Sigmoid colon (tissue), 3 donors: Measurements from ENCODE around the gene ISCU.

Experiments
- CTCF ChIP-seq, 4 experiments: fragments of 450-650 bp in 3 of 4; fragments of 200-600 bp in 1 of 4; IDR thresholded peaks; one replicate each; pipeline ENCODE4 v1.5.1; 2016 to 2019; ENCODE audit warnings: antibody characterized with exemption in 4 of 4, mild to moderate bottlenecking in 3 of 4, moderate library complexity in 2 of 4
- POLR2A ChIP-seq, 2 donors: fragments of 450-650 bp; IDR thresholded peaks; one replicate each; pipeline ENCODE4 v1.6.1; 2016; ENCODE audit warnings: antibody characterized with exemption in 2 of 2, mild to moderate bottlenecking in 2 of 2, moderate library complexity in 2 of 2

GRCh38 chr12:108514468-108514972, 47.9 kb upstream of the ISCU start:
- no peak for TF ChIP-seq POLR2A (IDR thresholded peaks at IDR 0.05)
- no peak for TF ChIP-seq CTCF (IDR thresholded peaks at IDR 0.05)
